Left ventricle myocardium inferior (tissue), 1 donor: ENCODE data around the gene AKAP10. TPM values are rescaled to one million over a fixed set of nuclear protein-coding genes. Genes with fewer than 3 reads are reported as not detected.
"Not testable (repeated sequence)": the region's sequence is repeated elsewhere in the genome, so short reads cannot be mapped to it uniquely, and the experiment has no call there.

ENCODE experiments used
- DNase-seq: peaks from one replicate; pipeline ENCODE4 v3.0.0-alpha.2; 2020
- H3K27ac ChIP-seq: fragments of 200-600 bp; replicated peaks from 2 replicates; pipeline ENCODE4 v1.8.0; 2021
- H3K27me3 ChIP-seq: fragments of 200-600 bp; 2 replicates; pipeline ENCODE4 v1.8.0; 2021; ENCODE audit warnings: low read depth
- H3K36me3 ChIP-seq: fragments of 200-600 bp; 2 replicates; pipeline ENCODE4 v1.8.0; 2021
- H3K4me1 ChIP-seq: fragments of 200-600 bp; 2 replicates; pipeline ENCODE4 v1.8.0; 2021
- H3K4me3 ChIP-seq: fragments of 200-600 bp; 2 replicates; pipeline ENCODE4 v1.8.0; 2021; ENCODE audit warnings: mild to moderate bottlenecking, moderate library complexity
- H3K9me3 ChIP-seq: fragments of 200-600 bp; replicated peaks from 2 replicates; pipeline ENCODE4 v1.8.0; 2021
- intact Hi-C: fragments of 100-400 bp; cut with micrococcal nuclease; formaldehyde crosslinking; loops from one replicate; pipeline ENCODE4 v1.11.0; 2022
- total RNA-seq: library from RNA; stranded (reverse); fragmentation: NEBNext Ultra II Directional; extraction: Animal tissue kit (Norgen Biotek cat#: 25700); gene quantifications from one replicate; pipeline ENCODE4 v1.2.1, GENCODE V29; 2021
- TF ChIP-seq, protein P1 (sequence below): fragments of 200-600 bp; IDR thresholded peaks from 2 replicates; pipeline ENCODE4 v1.8.0; 2021; ENCODE audit warnings: antibody characterized with exemption, mild to moderate bottlenecking, borderline replicate concordance
- donor health status: DM: no; HTN: yes; CAD: no; lungs with severe emphysema.

Gene AKAP10
- total RNA-seq, 1 donor from 2014 or later = 12.9 TPM

DNA sequence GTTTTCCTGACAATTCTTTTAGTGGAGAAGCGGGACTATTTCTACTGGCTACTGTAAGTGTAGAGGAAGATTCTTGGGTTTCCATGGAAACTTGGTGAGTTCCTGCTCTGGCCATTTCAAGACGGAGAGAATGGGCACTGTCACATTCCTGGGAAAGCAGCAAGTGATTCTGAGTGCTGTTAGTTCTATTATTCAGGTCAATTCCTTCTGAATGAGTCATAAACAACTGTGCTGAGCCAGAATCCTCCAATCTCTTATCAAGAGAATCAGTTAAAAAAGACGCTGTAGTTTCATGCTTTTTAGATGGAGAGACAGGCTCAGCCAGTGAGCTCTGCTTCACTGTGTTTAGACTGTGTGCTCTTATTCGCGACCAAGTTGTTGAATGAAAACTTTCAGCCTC is 19.6 kb downstream of the AKAP10 start:
- H3K36me3 ChIP-seq = peaks cover 74% of the 10 kb centered on the region
- TF ChIP-seq, protein P1, sequence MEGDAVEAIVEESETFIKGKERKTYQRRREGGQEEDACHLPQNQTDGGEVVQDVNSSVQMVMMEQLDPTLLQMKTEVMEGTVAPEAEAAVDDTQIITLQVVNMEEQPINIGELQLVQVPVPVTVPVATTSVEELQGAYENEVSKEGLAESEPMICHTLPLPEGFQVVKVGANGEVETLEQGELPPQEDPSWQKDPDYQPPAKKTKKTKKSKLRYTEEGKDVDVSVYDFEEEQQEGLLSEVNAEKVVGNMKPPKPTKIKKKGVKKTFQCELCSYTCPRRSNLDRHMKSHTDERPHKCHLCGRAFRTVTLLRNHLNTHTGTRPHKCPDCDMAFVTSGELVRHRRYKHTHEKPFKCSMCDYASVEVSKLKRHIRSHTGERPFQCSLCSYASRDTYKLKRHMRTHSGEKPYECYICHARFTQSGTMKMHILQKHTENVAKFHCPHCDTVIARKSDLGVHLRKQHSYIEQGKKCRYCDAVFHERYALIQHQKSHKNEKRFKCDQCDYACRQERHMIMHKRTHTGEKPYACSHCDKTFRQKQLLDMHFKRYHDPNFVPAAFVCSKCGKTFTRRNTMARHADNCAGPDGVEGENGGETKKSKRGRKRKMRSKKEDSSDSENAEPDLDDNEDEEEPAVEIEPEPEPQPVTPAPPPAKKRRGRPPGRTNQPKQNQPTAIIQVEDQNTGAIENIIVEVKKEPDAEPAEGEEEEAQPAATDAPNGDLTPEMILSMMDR = no peak
- H3K9me3 ChIP-seq = peaks cover 15% of the 10 kb centered on the region
- intact Hi-C loops = no loop called here
- peaks cover 31% of the 10 kb centered on the region for H3K4me1 ChIP-seq
- DNase-seq = no peak
- no peak overlapping the region for H3K27ac ChIP-seq
- H3K4me3 ChIP-seq = no peak overlapping the region
- H3K27me3 ChIP-seq = no peaks in the 10 kb centered on the region

DNA sequence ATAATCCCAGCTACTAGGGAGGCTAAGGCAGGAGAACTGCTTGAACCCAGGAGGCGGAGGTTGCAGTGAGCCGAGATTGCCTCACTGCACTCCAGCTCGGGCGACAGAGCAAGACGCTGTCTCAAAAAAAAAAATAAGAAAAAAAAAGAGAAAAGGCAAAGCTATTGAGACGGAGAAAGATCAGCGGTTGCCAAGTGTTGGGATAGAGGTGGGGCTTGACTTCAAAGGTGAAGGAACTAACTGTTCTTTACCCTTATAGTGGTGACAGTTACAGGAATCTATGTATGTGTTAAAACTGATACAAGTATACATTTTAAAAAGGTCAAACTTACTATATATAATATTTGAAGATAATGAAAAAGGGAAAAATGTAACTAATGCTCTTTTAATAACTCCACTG is 22.5 kb downstream of the AKAP10 start:
- no peak overlapping the region for H3K4me3 ChIP-seq
- H3K9me3 ChIP-seq = peaks cover 17% of the 10 kb centered on the region
- peaks cover 50% of the 10 kb centered on the region for H3K36me3 ChIP-seq
- DNase-seq = no peak
- H3K27ac ChIP-seq = no peak overlapping the region
- TF ChIP-seq, protein P1 = no peak
- H3K4me1 ChIP-seq = peaks cover 47% of the 10 kb centered on the region
- intact Hi-C loops = no loop called here
- no peaks in the 10 kb centered on the region for H3K27me3 ChIP-seq

DNA sequence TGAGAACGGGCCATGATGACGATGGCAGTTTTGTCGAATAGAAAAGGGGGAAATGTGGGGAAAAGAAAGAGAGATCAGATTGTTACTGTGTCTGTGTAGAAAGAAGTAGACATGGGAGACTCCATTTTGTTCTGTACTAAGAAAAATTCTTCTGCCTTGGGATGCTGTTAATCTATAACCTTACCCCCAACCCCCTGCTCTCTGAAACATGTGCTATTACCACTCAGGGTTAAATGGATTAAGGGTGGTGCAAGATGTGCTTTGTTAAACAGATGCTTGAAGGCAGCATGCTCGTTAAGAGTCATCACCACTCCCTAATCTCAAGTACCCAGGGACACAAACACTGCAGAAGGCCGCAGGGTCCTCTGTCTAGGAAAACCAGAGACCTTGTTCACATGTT is 26.2 kb downstream of the AKAP10 start:
- Histone ChIP-seq H3K4me1 (peaks cover 56% of the 10 kb centered on the region), H3K36me3 (peaks cover 30% of the 10 kb centered on the region), H3K9me3 (peaks cover 17% of the 10 kb centered on the region)
- H3K4me3 ChIP-seq, DNase-seq, intact Hi-C loops, H3K27me3 ChIP-seq, H3K27ac ChIP-seq: not testable (repeated sequence)

DNA sequence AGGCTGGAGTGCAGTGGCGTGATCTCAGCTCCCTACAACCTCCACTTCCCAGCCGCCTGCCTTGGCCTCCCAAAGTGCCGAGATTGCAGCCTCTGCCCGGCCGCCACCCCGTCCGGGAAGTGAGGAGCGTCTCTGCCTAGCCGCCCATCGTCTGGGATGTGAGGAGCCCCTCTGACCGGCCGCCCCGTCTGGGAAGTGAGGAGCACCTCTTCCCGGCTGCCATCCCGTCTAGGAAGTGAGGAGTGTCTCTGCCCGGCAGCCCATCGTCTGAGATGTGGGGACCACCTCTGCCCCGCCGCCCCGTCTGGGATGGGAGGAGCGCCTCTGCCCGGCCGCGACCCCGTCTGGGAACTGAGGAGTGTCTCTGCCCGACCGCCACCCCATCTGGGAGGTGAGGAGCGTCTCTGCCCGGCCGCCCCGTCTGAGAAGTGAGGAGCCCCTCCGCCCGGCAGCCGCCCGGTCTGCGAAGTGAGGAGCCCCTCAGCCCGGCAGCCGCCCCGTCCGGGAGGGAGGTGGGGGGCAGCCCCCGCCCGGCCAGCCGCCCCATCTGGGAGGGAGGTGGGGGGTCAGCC is 26.9 kb downstream of the AKAP10 start:
- Histone ChIP-seq H3K4me1 (peaks cover 49% of the 10 kb centered on the region), H3K36me3 (peaks cover 25% of the 10 kb centered on the region), H3K9me3 (peaks cover 17% of the 10 kb centered on the region)
- H3K27me3 ChIP-seq, intact Hi-C loops, H3K4me3 ChIP-seq, DNase-seq, H3K27ac ChIP-seq: not testable (repeated sequence)

DNA sequence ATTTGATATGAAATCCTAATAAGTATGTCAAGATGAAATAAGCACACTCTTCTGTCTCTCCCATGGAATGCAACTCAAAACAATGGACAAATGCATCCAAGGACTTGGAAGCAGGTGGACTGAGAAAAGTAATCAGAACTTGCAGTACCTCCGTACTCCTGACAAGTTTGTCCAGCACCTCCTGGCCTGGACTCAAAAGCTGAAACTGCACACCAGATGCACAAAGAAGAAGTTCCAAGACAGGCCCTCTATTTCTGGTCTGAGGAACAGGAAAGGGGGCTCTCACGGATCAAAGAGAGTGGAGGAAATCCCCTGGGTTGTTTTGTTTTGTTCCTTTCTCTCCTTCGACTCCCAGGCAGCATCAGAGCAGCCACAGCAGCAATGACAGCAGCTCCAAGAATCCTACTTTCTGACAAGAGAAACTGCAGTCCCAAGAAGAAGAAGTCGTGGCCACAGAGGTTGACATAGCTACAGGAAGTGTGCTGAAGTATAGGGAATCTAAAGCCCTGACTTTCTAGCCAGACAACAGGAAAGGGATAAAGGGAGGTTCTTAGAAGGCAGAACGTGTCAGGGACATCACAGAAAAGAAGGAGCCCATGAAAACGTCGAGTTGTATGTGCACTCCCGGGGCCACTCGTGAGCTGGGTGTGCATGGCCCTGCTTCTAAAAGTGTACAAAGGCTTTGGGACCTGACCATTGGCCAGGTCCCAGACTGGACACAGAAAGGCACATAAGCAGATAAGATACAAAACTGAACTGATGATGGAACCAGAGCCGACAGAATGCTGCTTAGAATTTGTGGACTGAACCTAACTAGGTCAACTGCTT is 29.3 kb downstream of the AKAP10 start:
- H3K27ac ChIP-seq = peak overlapping the region; percentile 16
- TF ChIP-seq, protein P1 = peak; percentile 8
- H3K36me3 ChIP-seq = peaks cover 23% of the 10 kb centered on the region
- intact Hi-C loops = no loop called here
- DNase-seq = no peak
- no peak overlapping the region for H3K4me3 ChIP-seq
- H3K4me1 ChIP-seq = peaks cover 40% of the 10 kb centered on the region
- peaks cover 6% of the 10 kb centered on the region for H3K9me3 ChIP-seq
- no peaks in the 10 kb centered on the region for H3K27me3 ChIP-seq

DNA sequence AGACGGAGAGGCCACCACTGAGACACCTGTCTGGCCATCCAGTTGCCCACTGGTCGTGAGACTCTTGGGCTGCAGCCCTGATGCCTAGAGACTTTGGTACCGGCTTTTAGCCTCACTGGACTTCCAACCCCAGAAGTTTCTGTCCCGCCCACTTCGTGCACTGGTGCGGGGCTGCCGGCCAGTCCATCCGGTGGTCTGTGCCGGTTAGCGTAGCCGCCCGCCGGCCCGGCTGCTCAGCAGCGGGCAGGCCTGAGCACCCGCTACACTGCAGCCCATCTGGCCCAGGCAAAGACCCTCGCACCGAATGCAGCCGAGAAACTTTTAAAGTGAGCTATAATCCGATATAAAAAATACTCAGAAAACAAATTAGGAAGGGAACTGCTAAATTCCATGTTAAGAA is 30.7 kb downstream of the AKAP10 start:
- TF ChIP-seq, protein P1 = no peak
- Histone ChIP-seq H3K4me1 (peaks cover 30% of the 10 kb centered on the region), H3K4me3 (no peak overlapping the region), H3K27me3 (no peaks in the 10 kb centered on the region), H3K27ac (no peak overlapping the region), H3K36me3 (peaks cover 26% of the 10 kb centered on the region), H3K9me3 (no peaks in the 10 kb centered on the region)
- intact Hi-C loops = no loop called here
- DNase-seq = no peak
